SU-DHL-6 (cell line): ENCODE measurements around the gene PRIMPOL.

Experiments used
- CTCF ChIP-seq: fragments of 200-600 bp; sonication (generic); IDR thresholded peaks from one replicate; pipeline ENCODE4 v1.5.1; 2017; ENCODE audit warnings: antibody characterized with exemption, mild to moderate bottlenecking, low read length, moderate library complexity; ENCODE audit not compliant: insufficient read depth, poor library complexity, severe bottlenecking
- EZH2phosphoT487 ChIP-seq: fragments of 200-600 bp; sonication (generic), shearing (Covaris generic); conservative IDR thresholded peaks from 2 replicates; pipeline ENCODE4 v1.6.1; 2018; ENCODE audit warnings: mild to moderate bottlenecking, antibody characterized with exemption, low read length, moderate library complexity, mixed read lengths

- no peak for TF ChIP-seq CTCF
- TF ChIP-seq EZH2phosphoT487: no peak
Measured at GRCh38 chr4:184669251-184669650, 19.7 kb downstream of the PRIMPOL start.
